AG09309 (cell line): Measurements from ENCODE around the gene AAGAB.
A peak's percentile ranks its signal among the peaks of the same experiment; 100 is the strongest.

Source experiments
- DNase-seq: peaks from one replicate; pipeline ENCODE4 v3.0.0-alpha.2; 2010; ENCODE audit warnings: low read depth
- H3K4me3 ChIP-seq: 2 replicates; pipeline ENCODE4 v1.5.1; 2011; ENCODE audit warnings: mild to moderate bottlenecking, low read depth, low read length, moderate library complexity; ENCODE audit not compliant: control insufficient read depth
- CTCF ChIP-seq: IDR thresholded peaks from 2 replicates; pipeline ENCODE4 v1.5.1; 2011; ENCODE audit warnings: mild to moderate bottlenecking, low read depth, low read length, inconsistent platforms; ENCODE audit not compliant: insufficient read depth, control insufficient read depth; ENCODE audit errors: missing control alignments

AAGAB gene

GRCh38 chr15:67185621-67186225, 68.7 kb downstream of the AAGAB start:
- no peak for DNase-seq
- TF ChIP-seq CTCF = no peak
- H3K4me3 ChIP-seq = no peak overlapping the region

GRCh38 chr15:67185051-67185450, 69.4 kb downstream of the AAGAB start:
- DNase-seq = no peak
- TF ChIP-seq CTCF = no peak
- no peak overlapping the region for H3K4me3 ChIP-seq

GRCh38 chr15:67184208-67184925, 70.1 kb downstream of the AAGAB start:
- DNase-seq = no peak
- no peak for TF ChIP-seq CTCF
- H3K4me3 ChIP-seq = no peak overlapping the region

- TF ChIP-seq CTCF = no peak
- H3K4me3 ChIP-seq = no peak overlapping the region
- DNase-seq = peak; percentile 74
Measured at GRCh38 chr15:67183443-67184169, 70.9 kb downstream of the AAGAB start.

- no peak for TF ChIP-seq CTCF
- no peak overlapping the region for H3K4me3 ChIP-seq
- DNase-seq = no peak
Measured at GRCh38 chr15:67181221-67181639, 73.2 kb downstream of the AAGAB start.

- H3K4me3 ChIP-seq = no peak overlapping the region
- DNase-seq = no peak
- no peak for TF ChIP-seq CTCF
Measured at GRCh38 chr15:67180514-67181191, 73.8 kb downstream of the AAGAB start.
